ENCODE measurements around the gene SCAPER. TPM values are rescaled to one million over a fixed set of nuclear protein-coding genes. Genes with fewer than 3 reads are reported as not detected.

Gene SCAPER
- total RNA-seq, 1 experiment from 2014 or later = 21.5 TPM

GRCh38 chr15:76460347-76460746 lies 444.8 kb downstream of the SCAPER start:
- CTCF ChIA-PET = no interaction called here
- no TSS peak for BruUV-seq (replicated peaks)

GRCh38 chr15:76451540-76451939 lies 453.6 kb downstream of the SCAPER start:
- Histone ChIP-seq H3K27me3 (replicated peaks; ENCODE audit: insufficient read depth, low read depth, low read length, poor library complexity) (no peaks in the 10 kb centered on the region), H3K36me3 (ENCODE audit: insufficient read depth, low read length, poor library complexity, severe bottlenecking) (no peaks in the 10 kb centered on the region), H3K9me3 (ENCODE audit: low read depth, low read length, poor library complexity, severe bottlenecking) (no peaks in the 10 kb centered on the region), H3K4me1 (ENCODE audit: insufficient read depth, low read length, poor library complexity, severe bottlenecking) (no peaks in the 10 kb centered on the region), H3K27ac (ENCODE audit: low read depth, low read length, poor library complexity, severe bottlenecking) (no peak overlapping the region), H3K4me3 (ENCODE audit: low read depth, low read length, poor library complexity, severe bottlenecking) (no peak overlapping the region)
- no peak for DNase-seq (ENCODE audit: low spot score)
- no TSS peak for BruUV-seq (replicated peaks)
- ChIA-PET POLR2A (ENCODE audit: low non-redundant PET) (no interaction called here), CTCF (no interaction called here)
- TF ChIP-seq EZH2 (IDR thresholded peaks at IDR 0.05; ENCODE audit: borderline replicate concordance, low read depth, low read length, poor library complexity, severe bottlenecking) (no peak), CTCF (conservative IDR thresholded peaks at IDR 0.05; ENCODE audit: low read depth, low read length) (no peak)
- intact Hi-C loops (cut with micrococcal nuclease; ENCODE audit: unreplicated experiment) = no loop called here

More at GRCh38 chr15:76460347-76460746, 444.8 kb downstream of the SCAPER start:
- Histone ChIP-seq H3K4me3 (ENCODE audit: low read depth, low read length, poor library complexity, severe bottlenecking) (no peak overlapping the region), H3K9me3 (ENCODE audit: low read depth, low read length, poor library complexity, severe bottlenecking) (no peaks in the 10 kb centered on the region), H3K36me3 (ENCODE audit: insufficient read depth, low read length, poor library complexity, severe bottlenecking) (no peaks in the 10 kb centered on the region), H3K27ac (ENCODE audit: low read depth, low read length, poor library complexity, severe bottlenecking) (no peak overlapping the region), H3K27me3 (replicated peaks; ENCODE audit: insufficient read depth, low read depth, low read length, poor library complexity) (no peaks in the 10 kb centered on the region), H3K4me1 (ENCODE audit: insufficient read depth, low read length, poor library complexity, severe bottlenecking) (no peaks in the 10 kb centered on the region)
- DNase-seq (ENCODE audit: low spot score) = no peak
- intact Hi-C loops (cut with micrococcal nuclease; ENCODE audit: unreplicated experiment) = no loop called here
- POLR2A ChIA-PET (ENCODE audit: low non-redundant PET) = no interaction called here
- TF ChIP-seq EZH2 (IDR thresholded peaks at IDR 0.05; ENCODE audit: borderline replicate concordance, low read depth, low read length, poor library complexity, severe bottlenecking) (no peak), CTCF (conservative IDR thresholded peaks at IDR 0.05; ENCODE audit: low read depth, low read length) (no peak)

- no peak for DNase-seq (ENCODE audit: low spot score)
- H3K36me3 ChIP-seq (ENCODE audit: insufficient read depth, low read length, poor library complexity, severe bottlenecking) = no peaks in the 10 kb centered on the region
- CTCF ChIA-PET = no interaction called here
- H3K9me3 ChIP-seq (ENCODE audit: low read depth, low read length, poor library complexity, severe bottlenecking) = no peaks in the 10 kb centered on the region
- H3K27ac ChIP-seq (ENCODE audit: low read depth, low read length, poor library complexity, severe bottlenecking) = no peak overlapping the region
- TF ChIP-seq CTCF (conservative IDR thresholded peaks at IDR 0.05; ENCODE audit: low read depth, low read length) = no peak
- no peak for TF ChIP-seq EZH2 (IDR thresholded peaks at IDR 0.05; ENCODE audit: borderline replicate concordance, low read depth, low read length, poor library complexity, severe bottlenecking)
- no peaks in the 10 kb centered on the region for H3K27me3 ChIP-seq (replicated peaks; ENCODE audit: insufficient read depth, low read depth, low read length, poor library complexity)
- intact Hi-C loops (cut with micrococcal nuclease; ENCODE audit: unreplicated experiment) = no loop called here
- BruUV-seq (replicated peaks) = no TSS peak
- H3K4me1 ChIP-seq (ENCODE audit: insufficient read depth, low read length, poor library complexity, severe bottlenecking) = no peaks in the 10 kb centered on the region
- POLR2A ChIA-PET (ENCODE audit: low non-redundant PET) = no interaction called here
- H3K4me3 ChIP-seq (ENCODE audit: low read depth, low read length, poor library complexity, severe bottlenecking) = no peak overlapping the region
Observed at GRCh38 chr15:76449455-76449854, 455.7 kb downstream of the SCAPER start.
